Caco-2 (cell line): ENCODE data around the gene SPTY2D1. TPM values are rescaled to one million over a fixed set of nuclear protein-coding genes. Genes with fewer than 3 reads are reported as not detected.
"Not testable (repeated sequence)": the region's sequence is repeated elsewhere in the genome, so short reads cannot be mapped to it uniquely, and the experiment has no call there.

Experiments used
- BruUV-seq: library from RNA; stranded (reverse); fragments of 400-500 nt; replicated peaks from 2 replicates; lab custom pipeline; 2021; lab: Mats Ljungman, UMichigan
- CTCF ChIA-PET: fragments of 300-600 bp; sonication (Branson Sonifier 250); formaldehyde crosslinking; loops from one replicate; lab custom pipeline; 2022; ENCODE audit warnings: antibody characterized with exemption; lab: Charles Lee
- POLR2A ChIA-PET: fragments of 300-600 bp; sonication (Branson Sonifier 250); formaldehyde crosslinking; loops from one replicate; lab custom pipeline; 2022; ENCODE audit warnings: antibody characterized with exemption; lab: Charles Lee
- DNase-seq, 2 experiments: peaks; one replicate each; pipeline versions ENCODE4 v3.0.0 to v3.0.0-alpha.2; 2020 to 2022
- H3K27me3 ChIP-seq: replicated peaks from 2 replicates; pipeline ENCODE4 v1.6.0; 2011; ENCODE audit warnings: low read length; ENCODE audit not compliant: control insufficient read depth, insufficient read depth
- H3K36me3 ChIP-seq: 2 replicates; pipeline ENCODE4 v1.5.1; 2011; ENCODE audit warnings: low read length; ENCODE audit not compliant: control insufficient read depth, insufficient read depth
- H3K4me1 ChIP-seq: fragments of 250-450 bp; sonication (Bioruptor Pico); 2 replicates; pipeline ENCODE4 v1.5.1; 2020; ENCODE audit warnings: mild to moderate bottlenecking
- H3K4me3 ChIP-seq: 2 replicates; pipeline ENCODE4 v1.5.1; 2011; ENCODE audit warnings: low read depth, mild to moderate bottlenecking, control low read depth, low read length
- H3K9me3 ChIP-seq: fragments of 250-450 bp; sonication (Bioruptor Pico); 2 replicates; pipeline ENCODE4 v1.5.1; 2020; ENCODE audit warnings: mild to moderate bottlenecking, moderate library complexity
- H3K27ac Mint-ChIP-seq: one replicate; pipeline ENCODE4 v1.8.0; 2022; ENCODE audit warnings: mixed read lengths; ENCODE audit not compliant: unreplicated experiment
- H3K27me3 Mint-ChIP-seq: one replicate; pipeline ENCODE4 v1.8.0; 2022; ENCODE audit warnings: mixed read lengths; ENCODE audit not compliant: insufficient read depth, unreplicated experiment
- H3K36me3 Mint-ChIP-seq: one replicate; pipeline ENCODE4 v1.8.0; 2022; ENCODE audit warnings: mild to moderate bottlenecking, mixed read lengths; ENCODE audit not compliant: insufficient read depth, unreplicated experiment
- H3K4me1 Mint-ChIP-seq: one replicate; pipeline ENCODE4 v1.8.0; 2022; ENCODE audit warnings: low read depth, mixed read lengths; ENCODE audit not compliant: unreplicated experiment
- H3K4me3 Mint-ChIP-seq: one replicate; pipeline ENCODE4 v1.8.0; 2022; ENCODE audit warnings: mild to moderate bottlenecking, moderate library complexity, mixed read lengths; ENCODE audit not compliant: unreplicated experiment
- H3K9me3 Mint-ChIP-seq: one replicate; pipeline ENCODE4 v1.8.0; 2022; ENCODE audit warnings: mixed read lengths; ENCODE audit not compliant: unreplicated experiment
- CTCF ChIP-seq, 2 experiments: fragments of 200-600 bp in 1 of 2; IDR thresholded peaks; 1 replicate in 1 of 2; 2 replicates in 1 of 2; pipeline versions ENCODE4 v1.5.1 to v1.8.0; 2011 to 2022; ENCODE audit warnings: antibody characterized with exemption in 1 of 2, control low read depth in 1 of 2, inconsistent platforms in 1 of 2, low read depth in 1 of 2, low read length in 1 of 2, mild to moderate bottlenecking in 1 of 2, moderate library complexity in 1 of 2; ENCODE audit not compliant: insufficient read depth in 1 of 2, severe bottlenecking in 1 of 2, unreplicated experiment in 1 of 2
- intact Hi-C: fragments of 100-400 bp; cut with micrococcal nuclease; formaldehyde crosslinking; loops from one replicate; pipeline ENCODE4 v1.10.0; 2022; ENCODE audit not compliant: unreplicated experiment
- total RNA-seq: library from RNA; stranded (reverse); gene quantifications from 2 replicates; pipeline ENCODE4 v1.2.3, GENCODE V29; 2022

SPTY2D1 gene
- total RNA-seq, 1 experiment from 2014 or later, result 24.6 TPM

DNA sequence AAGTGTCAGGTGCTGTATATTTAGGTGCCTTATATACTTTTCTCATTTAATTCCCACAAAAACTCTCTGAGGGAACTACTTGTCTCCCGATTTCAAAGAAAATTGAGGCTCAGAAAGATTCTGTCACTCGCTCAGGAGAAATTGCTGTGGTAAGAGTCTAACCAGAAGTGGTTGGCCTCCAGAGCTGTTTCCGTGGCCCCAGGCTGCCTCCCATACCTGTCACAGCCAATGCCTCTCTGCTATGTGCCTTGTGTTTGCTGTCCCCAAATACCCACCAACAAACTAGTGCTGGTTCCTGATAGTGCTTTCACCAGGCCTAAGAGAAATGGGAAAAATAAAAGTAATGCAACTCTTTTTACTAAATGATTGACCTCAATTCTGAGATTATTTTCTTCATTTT, 43.4 kb upstream of the SPTY2D1 start:
- Histone ChIP-seq H3K36me3 (no peaks in the 10 kb centered on the region), H3K4me1 (no peaks in the 10 kb centered on the region), H3K27me3 (no peaks in the 10 kb centered on the region), H3K4me3 (no peak overlapping the region), H3K9me3 (no peaks in the 10 kb centered on the region)
- H3K27ac Mint-ChIP-seq, result no peak overlapping the region
- no TSS peak for BruUV-seq
- POLR2A ChIA-PET, result no interaction called here
- no peak for TF ChIP-seq CTCF (IDR thresholded peaks at IDR 0.05; ENCODE audit: insufficient read depth in 1 of 2, low read depth in 1 of 2, low read length in 1 of 2, severe bottlenecking in 1 of 2, unreplicated experiment in 1 of 2)
- DNase-seq, result no peak
- H3K4me1 Mint-ChIP-seq, result no peaks in the 10 kb centered on the region
- intact Hi-C loops, result no loop called here
- no peaks in the 10 kb centered on the region for H3K27me3 Mint-ChIP-seq
- H3K36me3 Mint-ChIP-seq, result no peaks in the 10 kb centered on the region
- CTCF ChIA-PET, result no interaction called here
- no peak overlapping the region for H3K4me3 Mint-ChIP-seq
- H3K9me3 Mint-ChIP-seq, result no peaks in the 10 kb centered on the region

GRCh38 chr11:18676803-18677202, 42.7 kb upstream of the SPTY2D1 start:
- Mint-ChIP-seq H3K27ac (no peak overlapping the region), H3K9me3 (no peaks in the 10 kb centered on the region), H3K4me1 (no peaks in the 10 kb centered on the region), H3K4me3 (no peak overlapping the region), H3K36me3 (no peaks in the 10 kb centered on the region), H3K27me3 (no peaks in the 10 kb centered on the region)
- Histone ChIP-seq H3K27me3 (no peaks in the 10 kb centered on the region), H3K9me3 (no peaks in the 10 kb centered on the region), H3K36me3 (no peaks in the 10 kb centered on the region), H3K4me3 (no peak overlapping the region), H3K4me1 (no peaks in the 10 kb centered on the region)
- no peak for DNase-seq
- TF ChIP-seq CTCF (IDR thresholded peaks at IDR 0.05; ENCODE audit: insufficient read depth in 1 of 2, low read depth in 1 of 2, low read length in 1 of 2, severe bottlenecking in 1 of 2, unreplicated experiment in 1 of 2), result no peak
- intact Hi-C loops, result no loop called here
- ChIA-PET POLR2A (interaction anchor here (0.6 kb wide), 1 partner anchor 277 kb away, joined by 3 read pairs; no protein-coding TSS in a partner anchor), CTCF (interaction anchor here (0.6 kb wide), 1 partner anchor 14 kb away, joined by 4 read pairs; no protein-coding TSS in a partner anchor)
- BruUV-seq, result no TSS peak

GRCh38 chr11:18672209-18672608, 38.1 kb upstream of the SPTY2D1 start:
- H3K9me3 Mint-ChIP-seq, H3K27me3 ChIP-seq, intact Hi-C loops, DNase-seq, CTCF ChIA-PET, BruUV-seq, H3K4me3 ChIP-seq, H3K9me3 ChIP-seq, H3K36me3 ChIP-seq, H3K4me3 Mint-ChIP-seq, H3K4me1 Mint-ChIP-seq, H3K27me3 Mint-ChIP-seq, POLR2A ChIA-PET, H3K4me1 ChIP-seq, H3K36me3 Mint-ChIP-seq, H3K27ac Mint-ChIP-seq: not testable (repeated sequence)

DNA sequence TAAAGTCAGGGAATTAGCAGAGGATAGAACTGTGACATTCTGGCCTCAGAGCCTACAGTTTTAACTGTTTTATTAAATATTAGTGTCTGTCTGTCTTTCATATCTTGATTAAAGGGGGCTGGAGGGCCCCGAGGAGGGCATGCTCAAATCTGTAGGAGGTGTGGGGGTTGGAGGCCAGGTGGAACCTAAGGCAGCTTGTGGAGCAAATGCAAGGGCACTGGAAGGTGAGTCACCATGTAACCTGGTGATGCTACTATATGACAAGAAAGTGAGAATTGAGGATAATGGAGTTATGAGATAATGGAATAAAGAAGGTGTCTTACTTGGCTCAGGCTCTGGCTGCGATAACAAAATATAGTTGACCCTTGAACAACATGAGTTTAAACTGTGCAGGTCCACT, 37.1 kb upstream of the SPTY2D1 start:
- H3K4me3 Mint-ChIP-seq, result no peak overlapping the region
- no peak for TF ChIP-seq CTCF (IDR thresholded peaks at IDR 0.05; ENCODE audit: insufficient read depth in 1 of 2, low read depth in 1 of 2, low read length in 1 of 2, severe bottlenecking in 1 of 2, unreplicated experiment in 1 of 2)
- no peaks in the 10 kb centered on the region for H3K27me3 Mint-ChIP-seq
- H3K9me3 Mint-ChIP-seq, result no peaks in the 10 kb centered on the region
- Histone ChIP-seq H3K4me3 (no peak overlapping the region), H3K4me1 (no peaks in the 10 kb centered on the region), H3K27me3 (no peaks in the 10 kb centered on the region), H3K36me3 (no peaks in the 10 kb centered on the region), H3K9me3 (no peaks in the 10 kb centered on the region)
- H3K27ac Mint-ChIP-seq, result no peak overlapping the region
- CTCF ChIA-PET, result no interaction called here
- no TSS peak for BruUV-seq
- no peaks in the 10 kb centered on the region for H3K36me3 Mint-ChIP-seq
- H3K4me1 Mint-ChIP-seq, result peaks cover 6% of the 10 kb centered on the region
- POLR2A ChIA-PET, result no interaction called here
- DNase-seq, result no peak
- intact Hi-C loops, result no loop called here
